ENCODE results near the gene CBLN3. TPM values are rescaled to one million over a fixed set of nuclear protein-coding genes. Genes with fewer than 3 reads are reported as not detected.
"Not testable (repeated sequence)": the region's sequence is repeated elsewhere in the genome, so short reads cannot be mapped to it uniquely, and the experiment has no call there.

CBLN3 gene
- 10 to 100 TPM; 15.7 to 30.7 TPM for total RNA-seq

- Mint-ChIP-seq H3K4me3 (peak within 1 kb of the TSS; percentile 92 to 93), H3K36me3 (ENCODE audit: insufficient read depth in 2 of 2) (peaks cover 10 to 19% of the 10 kb centered on the region in 2 donors), H3K9me3 (no peaks in the 10 kb centered on the region), H3K27me3 (ENCODE audit: low read depth) (no peaks in the 10 kb centered on the region), H3K27ac (peak within 1 kb of the TSS; percentile 96), H3K4me1 (ENCODE audit: low read depth) (peaks cover 57% of the 10 kb centered on the region)
- ATAC-seq (replicated peaks in 1 of 2) (peak; percentile 86 to 88), DNase-seq (peak; percentile 92 to 93)
Observed at GRCh38 chr14:24429395-24430142, at the start of gene CBLN3, which contains the start of gene KHNYN. TSS of gene CBLN3 (minus strand) at chr14:24429668. CDS start at chr14:24429054, 614 bp downstream. TSS of gene KHNYN (plus strand) at chr14:24429954. CDS start at chr14:24430731, 777 bp downstream.

GRCh38 chr14:24475261-24475660 is 45.8 kb upstream of the CBLN3 start:
- Mint-ChIP-seq H3K4me1 (ENCODE audit: low read depth) (no peaks in the 10 kb centered on the region), H3K4me3 (no peak overlapping the region), H3K9me3 (peaks cover 2 to 3% of the 10 kb centered on the region in 2 donors), H3K36me3 (ENCODE audit: insufficient read depth in 2 of 2) (peaks cover 0 to 2% of the 10 kb centered on the region in 2 donors), H3K27ac (no peak overlapping the region), H3K27me3 (ENCODE audit: low read depth) (no peaks in the 10 kb centered on the region)
- no peak for ATAC-seq (replicated peaks in 1 of 2)
- DNase-seq = no peak

DNA sequence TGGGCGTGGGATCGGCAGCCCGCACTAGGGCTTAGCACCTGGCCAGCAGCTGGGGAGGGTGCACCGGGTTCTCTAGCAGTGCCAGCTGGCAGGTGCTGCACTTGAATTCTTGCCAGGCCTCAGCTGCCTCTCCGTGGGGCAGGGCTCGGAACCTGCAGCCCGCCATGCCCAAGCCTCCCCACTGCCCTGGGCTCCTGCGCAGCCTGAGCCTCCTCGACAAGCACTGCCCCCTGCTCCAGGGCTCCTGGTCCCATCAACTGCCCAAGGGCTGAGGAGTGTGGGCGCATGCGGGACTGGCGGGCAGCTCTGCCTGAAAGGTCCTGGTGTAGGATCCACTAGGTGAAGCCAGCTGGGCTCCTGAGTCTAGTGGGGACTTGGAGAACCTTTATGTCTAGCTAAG is 43.7 kb upstream of the CBLN3 start:
- peaks cover 0 to 2% of the 10 kb centered on the region in 2 donors for H3K36me3 Mint-ChIP-seq (ENCODE audit: insufficient read depth in 2 of 2)
- H3K4me1 Mint-ChIP-seq (ENCODE audit: low read depth) = no peaks in the 10 kb centered on the region
- peaks cover 2 to 3% of the 10 kb centered on the region in 2 donors for H3K9me3 Mint-ChIP-seq
- H3K27me3 Mint-ChIP-seq (ENCODE audit: low read depth) = no peaks in the 10 kb centered on the region
- H3K4me3 Mint-ChIP-seq = no peak overlapping the region
- ATAC-seq (replicated peaks in 1 of 2) (no peak), DNase-seq (no peak)
- no peak overlapping the region for H3K27ac Mint-ChIP-seq

DNA sequence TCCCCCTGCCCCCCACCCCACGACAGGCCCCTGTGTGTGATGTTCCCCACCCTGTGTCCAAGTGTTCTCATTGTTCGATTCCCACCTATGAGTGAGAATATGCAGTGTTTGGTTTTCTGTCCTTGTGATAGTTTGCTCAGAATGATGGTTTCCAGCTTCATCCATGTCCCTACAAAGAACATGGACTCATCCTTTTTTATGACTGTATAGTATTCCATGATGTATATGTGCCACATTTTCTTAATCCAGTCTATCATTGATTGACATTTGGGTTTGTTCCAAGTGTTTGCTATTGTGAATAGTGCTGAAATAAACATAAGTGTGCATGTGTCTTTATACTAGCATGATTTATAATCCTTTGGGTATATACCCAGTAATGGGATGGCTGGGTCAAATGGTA is 41.0 kb upstream of the CBLN3 start:
- not testable (repeated sequence) for ATAC-seq (replicated peaks in 1 of 2)

GRCh38 chr14:24465805-24466204 is 36.3 kb upstream of the CBLN3 start:
- no peak overlapping the region for H3K4me3 Mint-ChIP-seq
- ATAC-seq (replicated peaks in 1 of 2) = no peak

More for the DNA sequence above, 41.0 kb upstream of the CBLN3 start:
- not testable (repeated sequence) for H3K36me3 Mint-ChIP-seq (ENCODE audit: insufficient read depth in 2 of 2); H3K4me1 Mint-ChIP-seq (ENCODE audit: low read depth); H3K27ac Mint-ChIP-seq; H3K9me3 Mint-ChIP-seq; DNase-seq; H3K4me3 Mint-ChIP-seq; H3K27me3 Mint-ChIP-seq (ENCODE audit: low read depth)

DNA sequence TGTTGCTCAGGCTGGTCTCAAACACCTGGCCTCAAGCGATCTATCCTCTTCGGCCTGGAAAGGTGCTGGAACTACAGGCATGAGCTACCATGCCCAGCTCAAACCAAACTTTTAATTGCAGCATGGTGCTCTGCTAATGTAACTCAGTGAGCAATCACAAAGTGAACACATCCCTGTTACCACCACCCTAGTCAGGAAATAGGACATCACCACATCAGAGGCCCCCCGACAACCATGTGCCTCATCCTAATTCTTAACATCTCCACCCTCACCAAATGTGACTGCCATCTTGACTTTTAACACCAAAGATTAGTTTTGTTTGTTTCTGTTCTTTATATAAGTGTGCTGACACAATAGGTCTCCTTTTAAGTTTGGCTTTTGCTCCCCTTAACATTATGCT is 35.9 kb upstream of the CBLN3 start:
- Mint-ChIP-seq H3K27ac (no peak overlapping the region), H3K4me1 (ENCODE audit: low read depth) (peaks cover 34% of the 10 kb centered on the region), H3K9me3 (peaks cover under 1 to 3% of the 10 kb centered on the region in 2 donors), H3K36me3 (ENCODE audit: insufficient read depth in 2 of 2) (peaks cover 0 to under 1% of the 10 kb centered on the region in 2 donors), H3K27me3 (ENCODE audit: low read depth) (no peaks in the 10 kb centered on the region), H3K4me3 (no peak overlapping the region)
- DNase-seq (no peak), ATAC-seq (replicated peaks in 1 of 2) (peak in 1 of 2 donors; percentile 19)

More at GRCh38 chr14:24465805-24466204, 36.3 kb upstream of the CBLN3 start:
- Mint-ChIP-seq H3K4me1 (ENCODE audit: low read depth) (peaks cover 34% of the 10 kb centered on the region), H3K27ac (no peak overlapping the region), H3K27me3 (ENCODE audit: low read depth) (no peaks in the 10 kb centered on the region), H3K36me3 (ENCODE audit: insufficient read depth in 2 of 2) (peaks cover 0 to 2% of the 10 kb centered on the region in 2 donors), H3K9me3 (peaks cover 3 to 4% of the 10 kb centered on the region in 2 donors)
- DNase-seq = no peak

DNA sequence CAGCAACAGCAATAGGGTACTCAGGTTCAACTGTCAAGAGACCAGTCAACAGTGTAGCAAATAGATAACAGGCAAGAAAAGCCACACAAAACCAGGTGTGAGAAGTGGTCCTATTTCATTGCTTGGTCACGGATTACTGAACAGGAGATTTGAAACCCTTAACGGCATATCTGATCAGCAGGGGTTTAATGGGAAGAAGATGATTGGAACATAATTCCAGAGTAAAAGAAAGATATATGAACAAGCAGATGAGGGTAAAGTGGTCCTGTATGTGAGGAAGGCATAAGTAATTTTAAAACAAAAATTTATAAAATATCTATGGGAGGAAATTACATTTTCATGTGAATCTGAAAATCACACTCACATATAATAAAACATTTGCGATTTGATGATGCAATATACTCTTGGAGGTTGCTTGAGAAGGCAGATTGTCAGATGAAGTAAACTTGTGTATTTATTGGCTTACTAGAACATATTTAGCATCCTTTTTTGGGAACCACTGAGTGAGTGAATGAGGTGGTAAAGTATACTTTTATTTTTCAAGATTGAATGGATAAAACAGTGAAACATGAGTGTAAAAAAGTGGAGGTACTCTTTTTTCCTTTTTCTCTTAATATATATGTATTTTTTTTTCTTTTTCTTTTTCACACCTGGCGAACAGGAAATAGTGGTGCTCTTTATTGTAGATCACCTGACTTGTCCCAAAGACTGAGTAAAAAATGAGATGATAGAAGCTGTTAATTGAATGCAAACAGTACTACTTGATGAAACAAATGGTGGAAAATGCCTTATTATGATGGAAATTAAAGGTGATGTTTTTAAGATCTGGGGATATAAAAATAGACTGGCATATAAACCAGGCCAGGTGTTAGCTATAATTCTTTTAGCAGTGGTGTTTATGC is 34.7 kb upstream of the CBLN3 start:
- Mint-ChIP-seq H3K4me1 (ENCODE audit: low read depth) (peaks cover 34% of the 10 kb centered on the region), H3K9me3 (peaks cover 0 to 2% of the 10 kb centered on the region in 2 donors), H3K27ac (peak overlapping the region; percentile 55), H3K27me3 (ENCODE audit: low read depth) (no peaks in the 10 kb centered on the region), H3K4me3 (peak overlapping the region; percentile 3 to 18), H3K36me3 (ENCODE audit: insufficient read depth in 2 of 2) (no peaks in the 10 kb centered on the region)
- no peak for ATAC-seq (replicated peaks in 1 of 2)
- DNase-seq = no peak

DNA sequence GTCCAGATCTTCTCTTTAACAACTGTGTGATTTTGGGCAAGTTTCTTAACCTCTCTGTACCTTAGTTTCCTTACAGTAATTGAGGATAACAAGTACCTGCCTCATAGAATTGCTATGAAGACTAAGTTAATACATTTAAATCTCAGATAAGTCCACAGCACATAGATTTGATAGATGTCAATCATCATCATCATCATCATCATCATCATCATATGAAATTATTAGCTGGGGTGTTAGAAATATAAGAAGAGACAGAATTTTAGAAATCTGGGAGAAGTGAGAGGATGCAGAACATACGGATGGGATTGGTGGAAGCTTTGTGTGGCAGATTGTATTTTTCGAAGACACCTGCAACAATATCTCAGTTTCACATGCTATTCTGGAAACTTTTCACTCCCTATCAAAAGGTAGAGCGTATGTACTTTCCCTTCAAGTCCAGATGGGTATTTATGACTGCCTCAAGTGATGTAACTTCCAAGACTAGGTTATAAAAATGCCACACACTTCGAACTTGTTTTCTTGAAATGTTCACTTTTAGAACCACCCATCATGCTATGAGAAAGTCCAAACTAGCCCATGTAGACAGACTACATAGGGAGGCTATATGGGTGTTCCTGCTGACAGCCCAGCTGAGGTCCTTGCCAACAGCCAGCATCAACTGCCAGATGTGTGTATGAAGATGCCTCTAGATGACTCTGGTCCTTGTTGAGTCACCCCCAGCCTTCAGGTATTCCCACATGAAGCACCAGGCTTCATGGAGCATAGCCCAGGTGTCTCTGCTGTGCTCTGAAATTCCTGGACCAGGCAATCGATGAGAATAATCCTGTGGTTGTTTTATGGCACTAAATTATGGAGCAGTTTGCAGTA is 33.8 kb upstream of the CBLN3 start:
- Mint-ChIP-seq H3K36me3 (ENCODE audit: insufficient read depth in 2 of 2) (no peaks in the 10 kb centered on the region), H3K9me3 (peaks cover 0 to 2% of the 10 kb centered on the region in 2 donors), H3K4me3 (peak overlapping the region in 1 of 2 donors; percentile 3), H3K27ac (peak overlapping the region; percentile 12), H3K4me1 (ENCODE audit: low read depth) (peaks cover 34% of the 10 kb centered on the region), H3K27me3 (ENCODE audit: low read depth) (no peaks in the 10 kb centered on the region)
- ATAC-seq (replicated peaks in 1 of 2) = peak in 1 of 2 donors; percentile 60
- no peak for DNase-seq

DNA sequence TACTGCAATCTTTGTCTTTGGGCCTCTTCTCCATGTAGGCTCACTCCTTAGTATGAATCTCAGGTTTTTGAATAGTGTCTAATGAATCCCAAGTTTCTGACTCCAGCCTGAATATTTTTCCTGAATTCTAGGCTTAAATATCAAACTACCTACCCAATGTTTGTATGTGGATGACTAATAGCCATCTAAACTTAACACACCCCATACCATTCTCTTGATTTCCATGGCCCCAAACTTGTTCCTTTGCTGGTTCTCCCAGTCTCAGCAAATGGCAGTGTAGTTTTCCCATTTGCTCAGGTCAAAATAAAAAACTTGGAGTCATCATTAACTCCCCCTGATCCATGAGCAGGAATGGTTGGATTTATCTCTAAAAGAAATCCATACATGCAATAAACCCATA is 31.9 kb upstream of the CBLN3 start:
- no peak overlapping the region for H3K27ac Mint-ChIP-seq
- no peak for DNase-seq
- H3K36me3 Mint-ChIP-seq (ENCODE audit: insufficient read depth in 2 of 2) = no peaks in the 10 kb centered on the region
- H3K27me3 Mint-ChIP-seq (ENCODE audit: low read depth) = no peaks in the 10 kb centered on the region
- no peak for ATAC-seq (replicated peaks in 1 of 2)
- no peak overlapping the region for H3K4me3 Mint-ChIP-seq
- H3K9me3 Mint-ChIP-seq = peaks cover 0 to 2% of the 10 kb centered on the region in 2 donors
- H3K4me1 Mint-ChIP-seq (ENCODE audit: low read depth) = peaks cover 43% of the 10 kb centered on the region

DNA sequence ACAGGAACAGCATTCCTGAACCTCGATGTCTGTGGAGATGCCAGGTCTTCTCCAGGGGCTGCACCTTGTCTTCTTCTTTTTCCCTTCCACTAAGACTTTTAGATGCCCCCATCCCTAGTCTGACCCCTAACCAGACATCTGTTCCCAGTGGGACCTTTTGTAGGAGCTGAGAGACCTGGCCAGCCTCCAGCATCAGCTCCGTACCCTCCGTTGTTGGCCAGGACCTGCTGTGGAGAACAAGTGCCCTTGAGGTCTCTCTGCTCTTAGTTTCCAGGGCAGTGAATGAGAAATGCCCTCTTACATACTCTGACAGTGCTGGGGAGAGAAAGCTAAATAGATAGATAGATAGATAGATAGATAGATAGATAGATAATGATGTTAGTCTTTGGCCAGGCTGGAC is 29.9 kb upstream of the CBLN3 start:
- H3K9me3 Mint-ChIP-seq = peaks cover 0 to 2% of the 10 kb centered on the region in 2 donors
- H3K27me3 Mint-ChIP-seq (ENCODE audit: low read depth) = no peaks in the 10 kb centered on the region
- H3K4me1 Mint-ChIP-seq (ENCODE audit: low read depth) = peaks cover 25% of the 10 kb centered on the region
- no peak for DNase-seq
- no peak overlapping the region for H3K4me3 Mint-ChIP-seq
- peaks cover 0 to 3% of the 10 kb centered on the region in 2 donors for H3K36me3 Mint-ChIP-seq (ENCODE audit: insufficient read depth in 2 of 2)
- no peak overlapping the region for H3K27ac Mint-ChIP-seq
- no peak for ATAC-seq (replicated peaks in 1 of 2)

DNA sequence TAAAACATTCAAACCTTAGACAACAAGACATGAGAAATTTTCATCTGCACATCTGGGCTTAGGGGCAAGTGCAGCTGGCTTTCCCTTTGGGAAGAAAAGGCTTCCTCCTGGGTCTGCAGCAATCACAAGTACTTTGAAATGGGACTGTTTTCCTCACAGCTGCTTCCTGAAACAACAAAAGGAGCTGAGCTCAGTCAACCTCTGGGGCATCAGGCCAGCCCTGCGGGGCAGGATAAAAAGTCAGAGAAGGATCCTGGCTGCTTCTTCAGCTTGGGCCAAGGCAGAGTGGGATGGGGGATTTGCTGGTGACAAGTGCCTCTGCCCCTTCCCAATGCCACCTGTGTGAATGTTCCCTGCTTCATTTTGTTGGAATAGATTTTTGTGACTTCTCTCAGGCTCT is 29.3 kb upstream of the CBLN3 start:
- ATAC-seq (replicated peaks in 1 of 2) (no peak), DNase-seq (no peak)
- Mint-ChIP-seq H3K4me3 (no peak overlapping the region), H3K27me3 (ENCODE audit: low read depth) (no peaks in the 10 kb centered on the region), H3K36me3 (ENCODE audit: insufficient read depth in 2 of 2) (peaks cover 2 to 8% of the 10 kb centered on the region in 2 donors), H3K4me1 (ENCODE audit: low read depth) (peaks cover 19% of the 10 kb centered on the region), H3K27ac (no peak overlapping the region), H3K9me3 (peaks cover 0 to 5% of the 10 kb centered on the region in 2 donors)

- Mint-ChIP-seq H3K9me3 (peaks cover 2 to 4% of the 10 kb centered on the region in 2 donors), H3K27ac (no peak overlapping the region), H3K4me3 (no peak overlapping the region), H3K4me1 (ENCODE audit: low read depth) (peaks cover 9% of the 10 kb centered on the region), H3K36me3 (ENCODE audit: insufficient read depth in 2 of 2) (peaks cover 7 to 15% of the 10 kb centered on the region in 2 donors), H3K27me3 (ENCODE audit: low read depth) (no peaks in the 10 kb centered on the region)
- peak; percentile 54 to 58 for ATAC-seq (replicated peaks in 1 of 2)
- no peak for DNase-seq
Observed at GRCh38 chr14:24456980-24457379, 27.5 kb upstream of the CBLN3 start.

All from activated T-cell treated with anti-CD3 and anti-CD28 coated beads, Interleukin-2, amount 50 U/mL, for 72 hours (primary cell).